ENCODE measurements around the gene TRIOBP. TPM values are rescaled to one million over a fixed set of nuclear protein-coding genes. Genes with fewer than 3 reads are reported as not detected.
"Not testable (repeated sequence)": the region's sequence is repeated elsewhere in the genome, so short reads cannot be mapped to it uniquely, and the experiment has no call there.

TRIOBP gene
- total and polyA plus RNA-seq, 2 of the 13 experiments (the other 11 are each of a cell fraction or from before 2014, with no cell fraction given), result 6.1 to 15.4 TPM

DNA sequence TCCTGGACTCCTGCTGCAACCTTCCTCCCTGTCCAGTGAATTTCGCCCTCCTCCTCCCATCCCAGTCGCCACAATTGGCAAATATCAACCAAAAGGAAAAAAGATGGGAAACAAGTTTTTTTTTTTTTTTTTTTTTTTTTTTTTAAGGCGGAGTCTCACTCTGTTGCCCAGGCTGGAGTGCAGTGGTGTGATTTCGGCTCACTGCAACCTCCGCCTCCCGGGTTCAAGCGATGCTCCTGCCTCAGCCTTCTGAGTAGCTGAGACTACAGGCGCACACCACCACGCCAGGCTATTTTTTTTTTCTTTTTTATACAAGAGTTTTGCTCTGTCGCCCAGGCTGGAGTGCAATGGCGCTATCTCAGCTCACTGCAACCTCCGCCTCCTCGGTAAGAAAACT is 590 bp upstream of the TRIOBP start:
- FAIRE-seq; DNase-seq (ENCODE audit: low spot score); H3K79me2 ChIP-seq (ENCODE audit: insufficient read depth, low read length); H3K4me3 ChIP-seq (replicated peaks in 1 of 3; ENCODE audit: insufficient read depth in 1 of 3, low read depth in 2 of 3, low read length in 3 of 3); ATAC-seq; intact Hi-C loops (cut with micrococcal nuclease; ENCODE audit: unreplicated experiment); H3K9me3 ChIP-seq (ENCODE audit: low read length); BruUV-seq (replicated peaks); H4K20me1 ChIP-seq (ENCODE audit: insufficient read depth, low read length); in situ Hi-C loops (cut with HindIII; ENCODE audit: extremely low pct_ligation_motif_present, low pct_unique_long_range_greater_than_20kb); H3K27me3 ChIP-seq (ENCODE audit: control insufficient read depth in 1 of 2, insufficient read depth in 2 of 2, low read length in 2 of 2); H3K4me1 ChIP-seq (ENCODE audit: insufficient read depth, low read length); H2AFZ ChIP-seq (ENCODE audit: low read length); H3K27ac ChIP-seq (ENCODE audit: extremely low read length, insufficient read depth, low read length); CTCF ChIA-PET (ENCODE audit: low intra/inter-chr PET ratio, low total read pairs); H3K4me2 ChIP-seq (ENCODE audit: low read depth, low read length); H3K9ac ChIP-seq (ENCODE audit: insufficient read depth, low read depth, low read length): not testable (repeated sequence)
- peaks cover 5 to 15% of the 10 kb centered on the region in 2 experiments; a peak in 4 of 5 replicates for H3K36me3 ChIP-seq (replicated peaks in 1 of 2; ENCODE audit: control insufficient read depth in 1 of 2, insufficient read depth in 2 of 2, low read length in 2 of 2)
- WGBS (ENCODE audit: low lambda C conversion rate), result 97% methylated on average over 13 of the region's 13 CpGs
- POLR2A ChIA-PET, result interaction anchor here (0.9 to 2.2 kb wide), 3 partner anchors 11 to 45 kb away, joined by 3 to 9 read pairs (median 3); partner anchors contain the start of genes NOL12 and PDXP

DNA sequence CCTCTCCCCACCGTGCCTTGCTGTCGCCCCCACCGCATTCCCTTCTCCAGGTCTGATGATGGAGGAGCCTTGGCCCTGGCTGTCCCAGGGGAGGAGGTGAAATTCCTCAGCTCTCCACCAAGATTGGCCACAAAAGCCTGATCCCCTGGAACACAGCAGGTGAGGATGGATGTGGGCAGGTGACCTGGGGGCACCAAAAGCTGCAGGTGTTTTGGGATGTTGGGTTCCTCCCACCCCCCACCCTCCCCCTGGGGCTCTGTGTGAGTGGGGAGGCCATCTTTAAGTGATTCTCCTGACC is 639 bp downstream of the TRIOBP start:
- H3K36me3 ChIP-seq (replicated peaks in 1 of 2; ENCODE audit: control insufficient read depth in 1 of 2, insufficient read depth in 2 of 2, low read length in 2 of 2), result peaks cover 7 to 8% of the 10 kb centered on the region in 2 experiments; a peak in 4 of 5 replicates
- no peaks in the 10 kb centered on the region for H3K9me3 ChIP-seq (ENCODE audit: low read length)
- no TSS peak for BruUV-seq (replicated peaks)
- no peaks in the 10 kb centered on the region for H3K27me3 ChIP-seq (ENCODE audit: control insufficient read depth in 1 of 2, insufficient read depth in 2 of 2, low read length in 2 of 2)
- 100% methylated on average over 3 of the region's 3 CpGs for WGBS (ENCODE audit: low lambda C conversion rate)
- no peak overlapping the region for H3K9ac ChIP-seq (ENCODE audit: insufficient read depth, low read depth, low read length)
- DNase-seq (ENCODE audit: low spot score), result no peak
- no peak overlapping the region for H2AFZ ChIP-seq (ENCODE audit: low read length)
- no peak for ATAC-seq
- no peaks in the 10 kb centered on the region for H3K4me1 ChIP-seq (ENCODE audit: insufficient read depth, low read length)
- CTCF ChIA-PET (ENCODE audit: low intra/inter-chr PET ratio, low total read pairs), result no interaction called here
- intact Hi-C loops (cut with micrococcal nuclease; ENCODE audit: unreplicated experiment) (no loop called here), in situ Hi-C loops (cut with HindIII; ENCODE audit: extremely low pct_ligation_motif_present, low pct_unique_long_range_greater_than_20kb) (no loop called here)
- H4K20me1 ChIP-seq (ENCODE audit: insufficient read depth, low read length), result no peaks in the 10 kb centered on the region
- H3K4me2 ChIP-seq (ENCODE audit: low read depth, low read length), result no peak overlapping the region
- no peak overlapping the region for H3K27ac ChIP-seq (ENCODE audit: extremely low read length, insufficient read depth, low read length)
- POLR2A ChIA-PET, result interaction anchor here (1.3 to 2.2 kb wide), 2 partner anchors 12 to 39 kb away, joined by 3 to 9 read pairs; partner anchors contain the start of genes NOL12 and PDXP
- no peaks in the 10 kb centered on the region for H3K79me2 ChIP-seq (ENCODE audit: insufficient read depth, low read length)
- FAIRE-seq, result no peak
- no peak overlapping the region for H3K4me3 ChIP-seq (replicated peaks in 1 of 3; ENCODE audit: insufficient read depth in 1 of 3, low read depth in 2 of 3, low read length in 3 of 3)
- no peak for TF ChIP-seq EHMT2 (IDR thresholded peaks at IDR 0.05; ENCODE audit: borderline replicate concordance, low read depth, low read length)
- TF ChIP-seq, protein P1, sequence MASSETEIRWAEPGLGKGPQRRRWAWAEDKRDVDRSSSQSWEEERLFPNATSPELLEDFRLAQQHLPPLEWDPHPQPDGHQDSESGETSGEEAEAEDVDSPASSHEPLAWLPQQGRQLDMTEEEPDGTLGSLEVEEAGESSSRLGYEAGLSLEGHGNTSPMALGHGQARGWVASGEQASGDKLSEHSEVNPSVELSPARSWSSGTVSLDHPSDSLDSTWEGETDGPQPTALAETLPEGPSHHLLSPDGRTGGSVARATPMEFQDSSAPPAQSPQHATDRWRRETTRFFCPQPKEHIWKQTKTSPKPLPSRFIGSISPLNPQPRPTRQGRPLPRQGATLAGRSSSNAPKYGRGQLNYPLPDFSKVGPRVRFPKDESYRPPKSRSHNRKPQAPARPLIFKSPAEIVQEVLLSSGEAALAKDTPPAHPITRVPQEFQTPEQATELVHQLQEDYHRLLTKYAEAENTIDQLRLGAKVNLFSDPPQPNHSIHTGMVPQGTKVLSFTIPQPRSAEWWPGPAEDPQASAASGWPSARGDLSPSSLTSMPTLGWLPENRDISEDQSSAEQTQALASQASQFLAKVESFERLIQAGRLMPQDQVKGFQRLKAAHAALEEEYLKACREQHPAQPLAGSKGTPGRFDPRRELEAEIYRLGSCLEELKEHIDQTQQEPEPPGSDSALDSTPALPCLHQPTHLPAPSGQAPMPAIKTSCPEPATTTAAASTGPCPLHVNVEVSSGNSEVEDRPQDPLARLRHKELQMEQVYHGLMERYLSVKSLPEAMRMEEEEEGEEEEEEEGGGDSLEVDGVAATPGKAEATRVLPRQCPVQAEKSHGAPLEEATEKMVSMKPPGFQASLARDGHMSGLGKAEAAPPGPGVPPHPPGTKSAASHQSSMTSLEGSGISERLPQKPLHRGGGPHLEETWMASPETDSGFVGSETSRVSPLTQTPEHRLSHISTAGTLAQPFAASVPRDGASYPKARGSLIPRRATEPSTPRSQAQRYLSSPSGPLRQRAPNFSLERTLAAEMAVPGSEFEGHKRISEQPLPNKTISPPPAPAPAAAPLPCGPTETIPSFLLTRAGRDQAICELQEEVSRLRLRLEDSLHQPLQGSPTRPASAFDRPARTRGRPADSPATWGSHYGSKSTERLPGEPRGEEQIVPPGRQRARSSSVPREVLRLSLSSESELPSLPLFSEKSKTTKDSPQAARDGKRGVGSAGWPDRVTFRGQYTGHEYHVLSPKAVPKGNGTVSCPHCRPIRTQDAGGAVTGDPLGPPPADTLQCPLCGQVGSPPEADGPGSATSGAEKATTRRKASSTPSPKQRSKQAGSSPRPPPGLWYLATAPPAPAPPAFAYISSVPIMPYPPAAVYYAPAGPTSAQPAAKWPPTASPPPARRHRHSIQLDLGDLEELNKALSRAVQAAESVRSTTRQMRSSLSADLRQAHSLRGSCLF (CRISPR knock-in tag; IDR thresholded peaks at IDR 0.05; ENCODE audit: borderline replicate concordance), result no peak
- no peak for TF ChIP-seq ZNF251 (CRISPR knock-in tag; IDR thresholded peaks at IDR 0.05)
- TF ChIP-seq GZF1 (CRISPR knock-in tag; IDR thresholded peaks at IDR 0.05), result no peak
- no peak for TF ChIP-seq ZNF550 (CRISPR knock-in tag; IDR thresholded peaks at IDR 0.05; ENCODE audit: borderline replicate concordance)
- no peak for TF ChIP-seq ZSCAN31 (CRISPR knock-in tag; IDR thresholded peaks at IDR 0.05; ENCODE audit: low read depth)
- TF ChIP-seq ARNTL (CRISPR knock-in tag; IDR thresholded peaks at IDR 0.05), result no peak
- TF ChIP-seq, protein P2, sequence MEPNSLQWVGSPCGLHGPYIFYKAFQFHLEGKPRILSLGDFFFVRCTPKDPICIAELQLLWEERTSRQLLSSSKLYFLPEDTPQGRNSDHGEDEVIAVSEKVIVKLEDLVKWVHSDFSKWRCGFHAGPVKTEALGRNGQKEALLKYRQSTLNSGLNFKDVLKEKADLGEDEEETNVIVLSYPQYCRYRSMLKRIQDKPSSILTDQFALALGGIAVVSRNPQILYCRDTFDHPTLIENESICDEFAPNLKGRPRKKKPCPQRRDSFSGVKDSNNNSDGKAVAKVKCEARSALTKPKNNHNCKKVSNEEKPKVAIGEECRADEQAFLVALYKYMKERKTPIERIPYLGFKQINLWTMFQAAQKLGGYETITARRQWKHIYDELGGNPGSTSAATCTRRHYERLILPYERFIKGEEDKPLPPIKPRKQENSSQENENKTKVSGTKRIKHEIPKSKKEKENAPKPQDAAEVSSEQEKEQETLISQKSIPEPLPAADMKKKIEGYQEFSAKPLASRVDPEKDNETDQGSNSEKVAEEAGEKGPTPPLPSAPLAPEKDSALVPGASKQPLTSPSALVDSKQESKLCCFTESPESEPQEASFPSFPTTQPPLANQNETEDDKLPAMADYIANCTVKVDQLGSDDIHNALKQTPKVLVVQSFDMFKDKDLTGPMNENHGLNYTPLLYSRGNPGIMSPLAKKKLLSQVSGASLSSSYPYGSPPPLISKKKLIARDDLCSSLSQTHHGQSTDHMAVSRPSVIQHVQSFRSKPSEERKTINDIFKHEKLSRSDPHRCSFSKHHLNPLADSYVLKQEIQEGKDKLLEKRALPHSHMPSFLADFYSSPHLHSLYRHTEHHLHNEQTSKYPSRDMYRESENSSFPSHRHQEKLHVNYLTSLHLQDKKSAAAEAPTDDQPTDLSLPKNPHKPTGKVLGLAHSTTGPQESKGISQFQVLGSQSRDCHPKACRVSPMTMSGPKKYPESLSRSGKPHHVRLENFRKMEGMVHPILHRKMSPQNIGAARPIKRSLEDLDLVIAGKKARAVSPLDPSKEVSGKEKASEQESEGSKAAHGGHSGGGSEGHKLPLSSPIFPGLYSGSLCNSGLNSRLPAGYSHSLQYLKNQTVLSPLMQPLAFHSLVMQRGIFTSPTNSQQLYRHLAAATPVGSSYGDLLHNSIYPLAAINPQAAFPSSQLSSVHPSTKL (CRISPR knock-in tag; IDR thresholded peaks at IDR 0.05), result no peak
- TF ChIP-seq CHCHD3 (CRISPR knock-in tag; IDR thresholded peaks at IDR 0.05), result no peak
